ENCODE results near the gene TLDC2.

GRCh38 chr20:36866164-36866563 lies 9.8 kb upstream of the TLDC2 start:
- TF ChIP-seq, protein P1, sequence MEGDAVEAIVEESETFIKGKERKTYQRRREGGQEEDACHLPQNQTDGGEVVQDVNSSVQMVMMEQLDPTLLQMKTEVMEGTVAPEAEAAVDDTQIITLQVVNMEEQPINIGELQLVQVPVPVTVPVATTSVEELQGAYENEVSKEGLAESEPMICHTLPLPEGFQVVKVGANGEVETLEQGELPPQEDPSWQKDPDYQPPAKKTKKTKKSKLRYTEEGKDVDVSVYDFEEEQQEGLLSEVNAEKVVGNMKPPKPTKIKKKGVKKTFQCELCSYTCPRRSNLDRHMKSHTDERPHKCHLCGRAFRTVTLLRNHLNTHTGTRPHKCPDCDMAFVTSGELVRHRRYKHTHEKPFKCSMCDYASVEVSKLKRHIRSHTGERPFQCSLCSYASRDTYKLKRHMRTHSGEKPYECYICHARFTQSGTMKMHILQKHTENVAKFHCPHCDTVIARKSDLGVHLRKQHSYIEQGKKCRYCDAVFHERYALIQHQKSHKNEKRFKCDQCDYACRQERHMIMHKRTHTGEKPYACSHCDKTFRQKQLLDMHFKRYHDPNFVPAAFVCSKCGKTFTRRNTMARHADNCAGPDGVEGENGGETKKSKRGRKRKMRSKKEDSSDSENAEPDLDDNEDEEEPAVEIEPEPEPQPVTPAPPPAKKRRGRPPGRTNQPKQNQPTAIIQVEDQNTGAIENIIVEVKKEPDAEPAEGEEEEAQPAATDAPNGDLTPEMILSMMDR (IDR thresholded peaks at IDR 0.05): no peak
- TF ChIP-seq POLR2A (IDR thresholded peaks at IDR 0.05): no peak
